Fibroblast of lung (primary cell): ENCODE data around the gene ARF1. TPM values are rescaled to one million over a fixed set of nuclear protein-coding genes. Genes with fewer than 3 reads are reported as not detected.

Source experiments
- DNase-seq, 2 donors: peaks; one replicate each; pipeline versions ENCODE4 v3.0.0 to v3.0.0-alpha.2; 2010; ENCODE audit warnings: low read depth in 2 of 2
- H2AFZ ChIP-seq: 2 replicates; pipeline ENCODE4 v1.5.1; 2012; ENCODE audit warnings: low read length, control low read depth, inconsistent platforms
- H3K27ac ChIP-seq: 2 replicates; pipeline ENCODE4 v1.5.1; 2011; ENCODE audit warnings: low read length, control low read depth; ENCODE audit not compliant: insufficient read depth
- H3K27me3 ChIP-seq: 2 replicates; pipeline ENCODE4 v1.5.1; 2011; ENCODE audit warnings: mild to moderate bottlenecking, low read length; ENCODE audit not compliant: control insufficient read depth, insufficient read depth
- H3K36me3 ChIP-seq: 2 replicates; pipeline ENCODE4 v1.5.1; 2011; ENCODE audit warnings: low read length; ENCODE audit not compliant: control insufficient read depth, insufficient read depth
- H3K4me1 ChIP-seq: 2 replicates; pipeline ENCODE4 v1.5.1; 2011; ENCODE audit warnings: low read length; ENCODE audit not compliant: control insufficient read depth, insufficient read depth; ENCODE audit errors: extremely low read depth
- H3K4me2 ChIP-seq: 2 replicates; pipeline ENCODE4 v1.5.1; 2011; ENCODE audit warnings: low read length, control low read depth; ENCODE audit not compliant: insufficient read depth; ENCODE audit errors: extremely low read depth
- H3K4me3 ChIP-seq, 4 experiments: fragments of 200-600 bp in 1 of 4; sonication (generic) in 1 of 4; replicated peaks in 1 of 4; 2 replicates each; pipeline ENCODE4 v1.5.1; 2011 to 2016; ENCODE audit warnings: low read length in 4 of 4, low read depth in 3 of 4, mild to moderate bottlenecking in 3 of 4, control low read depth in 2 of 4, inconsistent platforms in 1 of 4, mixed read lengths in 1 of 4; ENCODE audit not compliant: insufficient read depth in 1 of 4; ENCODE audit errors: control extremely low read depth in 1 of 4
- H3K79me2 ChIP-seq: 2 replicates; pipeline ENCODE4 v1.5.1; 2012; ENCODE audit warnings: mild to moderate bottlenecking, low read length, inconsistent platforms; ENCODE audit not compliant: control insufficient read depth, insufficient read depth
- H3K9ac ChIP-seq: 2 replicates; pipeline ENCODE4 v1.5.1; 2011; ENCODE audit warnings: mild to moderate bottlenecking, low read length, control low read depth; ENCODE audit not compliant: insufficient read depth
- H3K9me3 ChIP-seq: 2 replicates; pipeline ENCODE4 v1.5.1; 2012; ENCODE audit warnings: low read depth, low read length; ENCODE audit not compliant: control insufficient read depth, insufficient read depth
- H4K20me1 ChIP-seq: 2 replicates; pipeline ENCODE4 v1.5.1; 2011; ENCODE audit warnings: low read length; ENCODE audit not compliant: control insufficient read depth, insufficient read depth; ENCODE audit errors: extremely low read depth
- EZH2 ChIP-seq: IDR thresholded peaks from 2 replicates; pipeline ENCODE4 v1.5.1; 2012; ENCODE audit warnings: low read length, control low read depth, mild to moderate bottlenecking; ENCODE audit errors: missing control alignments
- polyA plus RNA-seq, 2 donors: library from polyadenylated mRNA; depleted of rRNA in 1 of 2; stranded (reverse) in 1 of 2; unstranded in 1 of 2; fragments of >200 nt; gene quantifications; 2 replicates each; pipeline ENCODE4 v1.2.1, GENCODE V29; 2011 to 2012; ENCODE audit warnings: missing spikeins in 1 of 2
- total RNA-seq: library from RNA; depleted of rRNA; stranded (reverse); fragments of >200 nt; gene quantifications from 2 replicates; pipeline ENCODE4 v1.2.1, GENCODE V29; 2014
- TF ChIP-seq, protein P1 (sequence below), 2 donors: IDR thresholded peaks in 1 of 2; conservative IDR thresholded peaks in 1 of 2; 1 replicate in 1 of 2; 2 replicates in 1 of 2; pipeline ENCODE4 v1.5.1; 2011 to 2012; ENCODE audit warnings: low read length in 2 of 2, control low read depth in 1 of 2, inconsistent platforms in 1 of 2, low read depth in 1 of 2, mild to moderate bottlenecking in 1 of 2

Gene ARF1
- total and polyA plus RNA-seq, 2 donors (not counting 1 experiment from before 2014, with no cell fraction given), result 261 to 546 TPM

DNA sequence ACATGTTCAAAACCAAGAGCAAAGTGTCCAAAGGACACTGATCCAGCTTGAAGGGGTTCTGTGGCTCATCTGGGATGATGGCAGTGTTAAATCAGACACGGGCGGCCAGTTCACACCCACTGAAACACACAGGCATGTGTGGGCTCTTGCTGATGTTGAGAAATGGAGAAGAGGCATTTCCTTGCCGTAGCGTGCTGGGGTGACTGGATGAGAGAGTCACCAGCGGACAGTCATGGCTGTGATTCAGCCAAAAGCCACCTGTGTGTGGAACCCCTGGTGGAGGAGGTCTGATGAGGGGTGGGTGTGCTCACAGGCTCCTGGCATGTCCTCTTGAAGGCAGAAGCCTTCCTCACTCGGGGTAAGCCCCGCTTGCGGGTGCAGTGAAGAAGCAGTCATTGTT lies 13.4 kb downstream of the ARF1 start:
- peaks cover 46% of the 10 kb centered on the region for H3K36me3 ChIP-seq
- DNase-seq, result no peak
- no peaks in the 10 kb centered on the region for H3K4me1 ChIP-seq
- no peaks in the 10 kb centered on the region for H3K9me3 ChIP-seq
- H3K4me3 ChIP-seq, result no peak overlapping the region
- H3K4me2 ChIP-seq, result no peak overlapping the region
- TF ChIP-seq, protein P1, sequence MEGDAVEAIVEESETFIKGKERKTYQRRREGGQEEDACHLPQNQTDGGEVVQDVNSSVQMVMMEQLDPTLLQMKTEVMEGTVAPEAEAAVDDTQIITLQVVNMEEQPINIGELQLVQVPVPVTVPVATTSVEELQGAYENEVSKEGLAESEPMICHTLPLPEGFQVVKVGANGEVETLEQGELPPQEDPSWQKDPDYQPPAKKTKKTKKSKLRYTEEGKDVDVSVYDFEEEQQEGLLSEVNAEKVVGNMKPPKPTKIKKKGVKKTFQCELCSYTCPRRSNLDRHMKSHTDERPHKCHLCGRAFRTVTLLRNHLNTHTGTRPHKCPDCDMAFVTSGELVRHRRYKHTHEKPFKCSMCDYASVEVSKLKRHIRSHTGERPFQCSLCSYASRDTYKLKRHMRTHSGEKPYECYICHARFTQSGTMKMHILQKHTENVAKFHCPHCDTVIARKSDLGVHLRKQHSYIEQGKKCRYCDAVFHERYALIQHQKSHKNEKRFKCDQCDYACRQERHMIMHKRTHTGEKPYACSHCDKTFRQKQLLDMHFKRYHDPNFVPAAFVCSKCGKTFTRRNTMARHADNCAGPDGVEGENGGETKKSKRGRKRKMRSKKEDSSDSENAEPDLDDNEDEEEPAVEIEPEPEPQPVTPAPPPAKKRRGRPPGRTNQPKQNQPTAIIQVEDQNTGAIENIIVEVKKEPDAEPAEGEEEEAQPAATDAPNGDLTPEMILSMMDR (conservative IDR thresholded peaks at IDR 0.05 in 1 of 2, IDR thresholded peaks at IDR 0.05 in 1 of 2; ENCODE audit: low read depth in 1 of 2, low read length in 2 of 2), result no peak
- no peak for TF ChIP-seq EZH2
- H3K9ac ChIP-seq, result no peak overlapping the region
- no peaks in the 10 kb centered on the region for H3K27me3 ChIP-seq
- peaks cover 14% of the 10 kb centered on the region for H4K20me1 ChIP-seq
- H3K27ac ChIP-seq, result no peak overlapping the region
- H3K79me2 ChIP-seq, result peaks cover 93% of the 10 kb centered on the region
- H2AFZ ChIP-seq, result no peak overlapping the region

DNA sequence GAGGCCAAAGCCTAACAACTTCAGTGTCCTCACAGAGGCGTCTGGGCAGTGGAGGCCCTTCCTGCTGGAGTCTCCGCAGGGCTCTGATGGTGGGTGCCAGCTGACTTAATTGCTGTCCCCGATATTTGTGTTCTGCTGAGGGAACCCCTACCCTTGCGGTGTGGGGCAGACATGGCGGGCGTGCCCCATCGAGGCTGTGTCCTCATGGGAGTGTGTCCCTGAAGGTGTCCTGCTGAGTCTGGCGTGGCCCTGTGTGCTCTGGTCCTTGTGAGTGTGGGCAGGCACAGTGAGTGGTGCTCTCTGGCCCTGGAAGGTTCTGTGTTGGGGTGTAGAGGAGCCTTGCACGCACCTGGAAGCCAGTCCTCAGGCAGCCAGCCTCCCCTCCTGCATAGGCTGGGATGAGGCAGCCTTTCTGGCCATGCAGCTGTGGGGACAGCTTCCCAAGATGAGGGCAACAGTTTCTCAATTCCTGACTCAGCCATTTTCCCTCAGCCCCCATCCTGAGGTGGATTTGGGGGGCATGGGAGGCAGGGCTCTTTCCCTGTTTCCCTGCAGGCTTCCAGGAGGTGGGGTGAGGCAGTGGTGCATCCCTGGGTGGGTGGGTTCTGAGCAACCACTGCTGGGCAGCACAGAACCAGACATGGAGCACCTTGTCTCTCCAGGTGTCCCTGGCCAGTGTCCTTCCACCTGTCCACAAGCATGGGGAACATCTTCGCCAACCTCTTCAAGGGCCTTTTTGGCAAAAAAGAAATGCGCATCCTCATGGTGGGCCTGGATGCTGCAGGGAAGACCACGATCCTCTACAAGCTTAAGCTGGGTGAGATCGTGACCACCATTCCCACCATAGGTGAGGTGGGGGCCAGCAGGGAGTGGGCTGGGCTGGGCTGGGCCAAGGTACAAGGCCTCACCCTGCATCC lies 14.2 kb downstream of the ARF1 start:
- Histone ChIP-seq H3K79me2 (peaks cover 88% of the 10 kb centered on the region), H3K36me3 (peaks cover 49% of the 10 kb centered on the region), H3K9me3 (no peaks in the 10 kb centered on the region), H3K4me3 (no peak overlapping the region), H3K4me2 (no peak overlapping the region), H3K27ac (no peak overlapping the region), H4K20me1 (peaks cover 14% of the 10 kb centered on the region), H3K4me1 (no peaks in the 10 kb centered on the region), H3K9ac (no peak overlapping the region), H2AFZ (no peak overlapping the region), H3K27me3 (no peaks in the 10 kb centered on the region)
- TF ChIP-seq, protein P1 (conservative IDR thresholded peaks at IDR 0.05 in 1 of 2, IDR thresholded peaks at IDR 0.05 in 1 of 2; ENCODE audit: low read depth in 1 of 2, low read length in 2 of 2), result no peak
- no peak for TF ChIP-seq EZH2
- DNase-seq, result no peak

DNA sequence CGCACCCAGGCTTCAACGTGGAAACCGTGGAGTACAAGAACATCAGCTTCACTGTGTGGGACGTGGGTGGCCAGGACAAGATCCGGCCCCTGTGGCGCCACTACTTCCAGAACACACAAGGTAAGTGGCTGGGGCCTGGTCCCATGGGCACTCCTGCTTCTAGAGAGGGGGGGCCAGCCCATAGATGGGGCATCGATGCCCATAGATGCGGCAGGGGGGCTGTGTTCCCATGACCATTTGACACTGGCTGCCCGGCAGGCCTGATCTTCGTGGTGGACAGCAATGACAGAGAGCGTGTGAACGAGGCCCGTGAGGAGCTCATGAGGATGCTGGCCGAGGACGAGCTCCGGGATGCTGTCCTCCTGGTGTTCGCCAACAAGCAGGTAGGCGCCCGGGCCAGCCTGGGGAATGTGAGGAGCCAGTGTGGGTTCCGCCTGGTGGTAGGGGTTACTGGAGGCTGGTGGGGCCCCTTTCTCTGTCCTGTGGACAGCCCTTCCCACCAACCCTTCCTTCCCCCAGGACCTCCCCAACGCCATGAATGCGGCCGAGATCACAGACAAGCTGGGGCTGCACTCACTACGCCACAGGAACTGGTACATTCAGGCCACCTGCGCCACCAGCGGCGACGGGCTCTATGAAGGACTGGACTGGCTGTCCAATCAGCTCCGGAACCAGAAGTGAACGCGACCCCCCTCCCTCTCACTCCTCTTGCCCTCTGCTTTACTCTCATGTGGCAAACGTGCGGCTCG lies 15.0 kb downstream of the ARF1 start:
- no peaks in the 10 kb centered on the region for H3K27me3 ChIP-seq
- TF ChIP-seq, protein P1 (conservative IDR thresholded peaks at IDR 0.05 in 1 of 2, IDR thresholded peaks at IDR 0.05 in 1 of 2; ENCODE audit: low read depth in 1 of 2, low read length in 2 of 2), result no peak
- DNase-seq, result no peak
- H3K79me2 ChIP-seq, result peaks cover 86% of the 10 kb centered on the region
- no peaks in the 10 kb centered on the region for H3K4me1 ChIP-seq
- no peak overlapping the region for H3K27ac ChIP-seq
- no peaks in the 10 kb centered on the region for H3K9me3 ChIP-seq
- peaks cover 46% of the 10 kb centered on the region for H3K36me3 ChIP-seq
- H3K4me3 ChIP-seq, result no peak overlapping the region
- H3K9ac ChIP-seq, result no peak overlapping the region
- no peak overlapping the region for H2AFZ ChIP-seq
- H3K4me2 ChIP-seq, result no peak overlapping the region
- H4K20me1 ChIP-seq, result peaks cover 11% of the 10 kb centered on the region
